IMR-90 (cell line): ENCODE results near the gene RNF2. TPM values are rescaled to one million over a fixed set of nuclear protein-coding genes. Genes with fewer than 3 reads are reported as not detected.

Source experiments
- ATAC-seq: fragments of 200-7000 bp; cut with Tn5 transposase; 2 replicates; pipeline ENCODE4 v1.9.1; 2020; ENCODE audit warnings: low read depth, mild to moderate bottlenecking, moderate library complexity
- BruUV-seq: library from RNA; stranded (reverse); fragments of 400-500 nt; replicated peaks from 2 replicates; lab custom pipeline; 2021; lab: Mats Ljungman, UMichigan
- CTCF ChIA-PET: fragments of 300-600 bp; formaldehyde crosslinking; extraction: SDS; loops from one replicate; lab custom pipeline; 2021; ENCODE audit warnings: antibody characterized with exemption; lab: Yijun Ruan, JAX
- POLR2A ChIA-PET: fragments of 300-600 bp; sonication (Branson Sonifier 250); formaldehyde crosslinking; loops from one replicate; lab custom pipeline; 2022; ENCODE audit warnings: antibody characterized with exemption; ENCODE audit not compliant: unreplicated experiment; lab: Charles Lee
- DNase-seq: peaks from one replicate; pipeline ENCODE4 v3.0.0; 2013
- H2AFZ ChIP-seq: replicated peaks from 2 replicates; pipeline ENCODE3; 2013; ENCODE audit warnings: low read length, mild to moderate bottlenecking; ENCODE audit not compliant: poor library complexity
- H2AK5ac ChIP-seq: 2 replicates; pipeline ENCODE4 v1.6.1; 2013; ENCODE audit warnings: low read depth, low read length, inconsistent platforms
- H2AK9ac ChIP-seq: replicated peaks from 2 replicates; pipeline ENCODE3; 2013; ENCODE audit warnings: mild to moderate bottlenecking, low read depth, low read length, moderate library complexity; ENCODE audit not compliant: poor library complexity
- H2BK120ac ChIP-seq: 2 replicates; pipeline ENCODE4 v1.6.1; 2013; ENCODE audit warnings: low read depth, low read length, inconsistent platforms
- H2BK15ac ChIP-seq: 3 replicates; pipeline ENCODE4 v1.6.1; 2013; ENCODE audit warnings: low read depth, low read length, inconsistent platforms
- H2BK20ac ChIP-seq: 2 replicates; pipeline ENCODE4 v1.6.1; 2013; ENCODE audit warnings: low read depth, mild to moderate bottlenecking, inconsistent platforms, low read length, moderate library complexity
- H2BK5ac ChIP-seq: 2 replicates; pipeline ENCODE4 v1.6.1; 2013; ENCODE audit warnings: mild to moderate bottlenecking, low read depth, low read length, inconsistent platforms; ENCODE audit not compliant: poor library complexity, severe bottlenecking
- H3K14ac ChIP-seq: replicated peaks from 2 replicates; pipeline ENCODE4 v1.6.1; 2013; ENCODE audit warnings: low read depth, low read length, inconsistent platforms
- H3K18ac ChIP-seq: 2 replicates; pipeline ENCODE4 v1.6.1; 2013; ENCODE audit warnings: low read depth, low read length, control low read depth
- H3K23ac ChIP-seq: 2 replicates; pipeline ENCODE4 v1.6.1; 2013; ENCODE audit warnings: low read depth, low read length, inconsistent platforms
- H3K27ac ChIP-seq: 2 replicates; pipeline ENCODE4 v1.5.1; 2013; ENCODE audit warnings: mild to moderate bottlenecking, control low read depth, low read length; ENCODE audit not compliant: insufficient read depth
- H3K27me3 ChIP-seq: 2 replicates; pipeline ENCODE4 v1.6.1; 2013; ENCODE audit warnings: low read length; ENCODE audit not compliant: control insufficient read depth, insufficient read depth
- H3K36me3 ChIP-seq: 2 replicates; pipeline ENCODE4 v1.6.1; 2013; ENCODE audit warnings: low read length, mixed read lengths; ENCODE audit not compliant: control insufficient read depth, insufficient read depth
- H3K4ac ChIP-seq: 2 replicates; pipeline ENCODE4 v1.6.1; 2013; ENCODE audit warnings: low read depth, low read length, inconsistent platforms
- H3K4me1 ChIP-seq: 2 replicates; pipeline ENCODE4 v1.6.1; 2013; ENCODE audit warnings: low read length, mixed read lengths; ENCODE audit not compliant: control insufficient read depth, insufficient read depth
- H3K4me2 ChIP-seq: 2 replicates; pipeline ENCODE4 v1.6.1; 2013; ENCODE audit warnings: low read depth, mild to moderate bottlenecking, control low read depth, low read length, moderate library complexity
- H3K4me3 ChIP-seq: 2 replicates; pipeline ENCODE4 v1.5.1; 2013; ENCODE audit warnings: low read depth, mild to moderate bottlenecking, control low read depth, low read length, moderate library complexity; ENCODE audit not compliant: insufficient read depth
- H3K56ac ChIP-seq: 2 replicates; pipeline ENCODE4 v1.6.1; 2013; ENCODE audit warnings: low read length, inconsistent platforms; ENCODE audit not compliant: insufficient read depth; ENCODE audit errors: extremely low read depth
- H3K79me1 ChIP-seq, 2 experiments: 2 replicates each; pipeline ENCODE4 v1.6.1; 2013; ENCODE audit warnings: low read length in 2 of 2, inconsistent platforms in 1 of 2, low read depth in 1 of 2
- H3K9ac ChIP-seq: 2 replicates; pipeline ENCODE4 v1.6.1; 2013; ENCODE audit warnings: low read depth, low read length, control low read depth
- H3K9me1 ChIP-seq: 2 replicates; pipeline ENCODE4 v1.6.1; 2013; ENCODE audit warnings: low read length, inconsistent platforms; ENCODE audit not compliant: insufficient read depth
- H3K9me3 ChIP-seq: 2 replicates; pipeline ENCODE4 v1.6.1; 2013; ENCODE audit warnings: low read length; ENCODE audit not compliant: control insufficient read depth, insufficient read depth
- H4K20me1 ChIP-seq: 2 replicates; pipeline ENCODE4 v1.6.1; 2013; ENCODE audit warnings: low read length, inconsistent platforms; ENCODE audit not compliant: insufficient read depth
- H4K5ac ChIP-seq: 2 replicates; pipeline ENCODE4 v1.6.1; 2013; ENCODE audit warnings: mild to moderate bottlenecking, low read depth, low read length, control low read depth
- H4K8ac ChIP-seq, 2 experiments: 2 replicates each; pipeline ENCODE4 v1.6.1; 2013; ENCODE audit warnings: low read depth in 2 of 2, low read length in 2 of 2, control low read depth in 1 of 2, inconsistent platforms in 1 of 2
- H4K91ac ChIP-seq: 2 replicates; pipeline ENCODE4 v1.6.1; 2013; ENCODE audit warnings: low read depth, low read length, inconsistent platforms; ENCODE audit not compliant: insufficient read depth
- CEBPB ChIP-seq: IDR thresholded peaks from 2 replicates; pipeline ENCODE4 v1.6.1; 2012; ENCODE audit warnings: low read depth, low read length, improper control_type of control experiment
- MAFK ChIP-seq: IDR thresholded peaks from 2 replicates; pipeline ENCODE4 v1.6.1; 2012; ENCODE audit warnings: low read depth, low read length, improper control_type of control experiment
- MAZ ChIP-seq: IDR thresholded peaks from 2 replicates; pipeline ENCODE4 v1.6.1; 2012; ENCODE audit warnings: low read depth, mild to moderate bottlenecking, low read length, improper control_type of control experiment, moderate library complexity, borderline replicate concordance
- MXI1 ChIP-seq: IDR thresholded peaks from 2 replicates; pipeline ENCODE4 v1.6.1; 2012; ENCODE audit warnings: low read depth, mild to moderate bottlenecking, low read length, moderate library complexity, borderline replicate concordance
- WGBS, 2 experiments: methylation state at CpG; one replicate each; pipeline versions ENCODE4 v1.1.5 to v1.1.7; 2013; ENCODE audit warnings: missing lambda C conversion rate in 2 of 2; ENCODE audit not compliant: insufficient read length in 1 of 2; ENCODE audit errors: extremely low coverage in 2 of 2; 5-methylcytosine and 5-hydroxymethylcytosine counted together
- dilution Hi-C: fragments of 300-500 bp; cut with HindIII; formaldehyde crosslinking; loops from one replicate; pipeline ENCODE4 v1.14.3; 2018; ENCODE audit warnings: low sequenced_read_pairs; ENCODE audit not compliant: unreplicated experiment
- in situ Hi-C: fragments of 300-500 bp; cut with MboI; formaldehyde crosslinking; loops from 3 replicates; pipeline ENCODE4 v1.14.3; 2019; ENCODE audit warnings: low sequenced_read_pairs, inconsistent platforms, mixed read lengths
- intact Hi-C: fragments of 100-400 bp; cut with micrococcal nuclease; formaldehyde crosslinking; loops from 2 replicates; pipeline ENCODE4 v1.10.0; 2022
- microRNA-seq, 2 experiments: library from miRNA; stranded (forward) in 1 of 2; unstranded in 1 of 2; fragments of 10-50 nt in 1 of 2; fragments of <30 nt in 1 of 2; gene quantifications in 1 of 2; microRNA quantifications in 1 of 2; one replicate each; pipeline versions ENCODE3 to v1.1.0; 2013 to 2020; ENCODE audit not compliant: insufficient read depth in 1 of 2, insufficient read length in 1 of 2, unreplicated experiment in 1 of 2
- polyA plus RNA-seq, 3 experiments: library from polyadenylated mRNA; depleted of rRNA; stranded (reverse); fragments of >200 nt; gene quantifications; 2 replicates each; pipeline ENCODE4 v1.2.3, GENCODE V29; 2012; ENCODE audit warnings: low replicate concordance in 1 of 3
- small RNA-seq, 5 experiments: library from RNA; depleted of rRNA; stranded (forward); fragments of <200 nt; gene quantifications; one replicate each; pipeline ENCODE3, GENCODE V24; 2012
- total RNA-seq: library from RNA; depleted of rRNA; stranded (reverse); fragments of >200 nt; gene quantifications from 2 replicates; pipeline ENCODE4 v1.2.3, GENCODE V29; 2012; rRNA removed
- TF ChIP-seq, protein P1 (sequence below): fragments of 150-350 bp; IDR thresholded peaks from 2 replicates; pipeline ENCODE4 v1.6.1; 2017; ENCODE audit warnings: mild to moderate bottlenecking, antibody characterized with exemption, low read length, low read depth

Gene RNF2
- total and polyA plus RNA-seq, 2 of the 4 experiments (the other 2 are of a cell fraction), result 22.6 to 48.8 TPM

DNA sequence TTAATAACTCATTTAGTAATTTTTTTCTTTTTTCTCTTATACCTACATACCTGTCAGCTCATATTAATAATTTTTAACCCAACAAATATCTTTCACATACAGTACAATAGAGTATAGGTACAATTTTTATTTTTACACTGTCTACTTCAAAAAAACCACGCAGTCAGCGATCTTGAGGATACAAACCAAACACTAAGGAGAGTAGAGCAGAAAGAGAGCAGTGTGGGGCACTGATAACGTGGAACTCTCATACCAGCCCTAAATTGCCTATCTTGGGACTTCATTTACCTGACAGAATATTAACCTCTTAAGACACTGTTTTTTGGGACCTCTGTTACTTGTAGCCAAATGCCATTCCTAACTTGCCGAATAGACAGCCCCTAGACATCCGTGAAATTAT is 105.9 kb downstream of the RNF2 start:
- no peak overlapping the region for H4K8ac ChIP-seq
- no CpG with 5 or more reads among the region's 5 CpGs for WGBS, 2 experiments
- no peak overlapping the region for H3K4me3 ChIP-seq
- no peak overlapping the region for H2AK9ac ChIP-seq
- H3K14ac ChIP-seq, result no peak overlapping the region
- H4K91ac ChIP-seq, result no peak overlapping the region
- H3K56ac ChIP-seq, result no peak overlapping the region
- H4K5ac ChIP-seq, result no peak overlapping the region
- no peak overlapping the region for H2BK5ac ChIP-seq
- H2AK5ac ChIP-seq, result no peak overlapping the region
- no peak overlapping the region for H2BK20ac ChIP-seq
- in situ Hi-C loops, result loop anchor here (25.0 kb wide), 1 partner anchor 164 kb away; no protein-coding TSS in a partner anchor
- DNase-seq (no peak), ATAC-seq (no peak)
- H3K4me1 ChIP-seq, result peaks cover 2% of the 10 kb centered on the region; the same call in 1 of the 2 replicates
- ChIA-PET POLR2A (no interaction called here), CTCF (no interaction called here)
- no peak overlapping the region for H2AFZ ChIP-seq
- peaks cover 3 to 20% of the 10 kb centered on the region in 2 experiments; a peak in 3 of 4 replicates for H3K79me1 ChIP-seq
- H2BK120ac ChIP-seq, result no peak overlapping the region
- no peaks in the 10 kb centered on the region for H3K9me3 ChIP-seq
- no peak overlapping the region for H2BK15ac ChIP-seq
- H3K23ac ChIP-seq, result no peak overlapping the region
- no peak overlapping the region for H3K4ac ChIP-seq
- no peaks in the 10 kb centered on the region for H3K27me3 ChIP-seq
- H3K4me2 ChIP-seq, result no peak overlapping the region
- TF ChIP-seq CEBPB, result no peak
- no peak for TF ChIP-seq MAZ
- no peak for TF ChIP-seq MXI1
- TF ChIP-seq, protein P1, sequence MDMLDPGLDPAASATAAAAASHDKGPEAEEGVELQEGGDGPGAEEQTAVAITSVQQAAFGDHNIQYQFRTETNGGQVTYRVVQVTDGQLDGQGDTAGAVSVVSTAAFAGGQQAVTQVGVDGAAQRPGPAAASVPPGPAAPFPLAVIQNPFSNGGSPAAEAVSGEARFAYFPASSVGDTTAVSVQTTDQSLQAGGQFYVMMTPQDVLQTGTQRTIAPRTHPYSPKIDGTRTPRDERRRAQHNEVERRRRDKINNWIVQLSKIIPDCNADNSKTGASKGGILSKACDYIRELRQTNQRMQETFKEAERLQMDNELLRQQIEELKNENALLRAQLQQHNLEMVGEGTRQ, result no peak
- peak; percentile 43 for TF ChIP-seq MAFK
- no peak overlapping the region for H3K9ac ChIP-seq
- H3K18ac ChIP-seq, result no peak overlapping the region
- H3K9me1 ChIP-seq, result no peaks in the 10 kb centered on the region
- no peak overlapping the region for H3K27ac ChIP-seq
- dilution Hi-C loops, result no loop called here
- no TSS peak for BruUV-seq
- no peaks in the 10 kb centered on the region for H4K20me1 ChIP-seq
- peaks cover 15% of the 10 kb centered on the region for H3K36me3 ChIP-seq
- intact Hi-C loops, result no loop called here

Small RNAs within 50 kb of the gene (microRNA-seq; reads per million reads assigned to microRNA genes)
- not detected for gene RNA5SP72 (ENCODE audit: insufficient read depth, insufficient read length)

Small RNAs within 50 kb of the gene (small RNA-seq; reads per million reads assigned to genes)
- 0 reads per million in 5 experiments for gene RNA5SP72

Other genes with a start within 250 kb of the RNF2 start
- gene NIBAN1, start 71.0 kb upstream of the RNF2 start, total RNA-seq, result 10.0 and 10.3 TPM in 2 replicates
- 3.2 and 4.0 TPM in 2 replicates for gene NIBAN1, start 71.0 kb upstream of the RNF2 start, polyA plus RNA-seq (2012; rRNA removed)
- gene TRMT1L, start 111.4 kb downstream of the RNF2 start, total RNA-seq, result 21.9 and 25.3 TPM in 2 replicates
- 8.6 and 11.0 TPM in 2 replicates for gene TRMT1L, start 111.4 kb downstream of the RNF2 start, polyA plus RNA-seq (2012; rRNA removed)
- gene SWT1, start 111.6 kb downstream of the RNF2 start, total RNA-seq, result 2.7 and 4.2 TPM in 2 replicates
- 0.80 and 0.82 TPM in 2 replicates for gene SWT1, start 111.6 kb downstream of the RNF2 start, polyA plus RNA-seq (2012; rRNA removed)